HG03521 (cell line): ENCODE data around the gene EXOC4.

ENCODE experiments used
- ATAC-seq: cut with Tn5 transposase; IDR thresholded peaks from one replicate; pipeline ENCODE4 v1.9.1; 2021; ENCODE audit warnings: mild to moderate bottlenecking, moderate library complexity; ENCODE audit not compliant: unreplicated experiment

Gene EXOC4

DNA sequence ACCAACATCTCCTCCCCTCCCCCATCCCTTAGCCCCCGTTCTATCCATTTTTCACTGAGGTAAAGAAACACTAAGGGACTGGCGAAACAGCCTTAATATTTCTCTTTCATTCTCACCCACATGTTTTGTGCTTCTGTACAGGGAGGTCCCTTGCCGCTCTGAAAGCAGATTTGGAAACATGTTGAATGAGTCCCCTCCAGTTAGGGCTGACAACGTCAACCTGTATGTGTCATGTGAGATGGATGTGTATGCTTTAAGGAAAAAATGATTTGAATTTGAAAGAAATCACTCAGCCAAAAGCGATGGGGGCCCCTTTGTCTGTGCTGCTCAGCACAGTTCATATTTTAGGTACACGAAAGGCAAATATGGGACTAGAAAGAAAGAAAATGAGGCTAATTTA is 560.0 kb downstream of the EXOC4 start:
- no peak for ATAC-seq

DNA sequence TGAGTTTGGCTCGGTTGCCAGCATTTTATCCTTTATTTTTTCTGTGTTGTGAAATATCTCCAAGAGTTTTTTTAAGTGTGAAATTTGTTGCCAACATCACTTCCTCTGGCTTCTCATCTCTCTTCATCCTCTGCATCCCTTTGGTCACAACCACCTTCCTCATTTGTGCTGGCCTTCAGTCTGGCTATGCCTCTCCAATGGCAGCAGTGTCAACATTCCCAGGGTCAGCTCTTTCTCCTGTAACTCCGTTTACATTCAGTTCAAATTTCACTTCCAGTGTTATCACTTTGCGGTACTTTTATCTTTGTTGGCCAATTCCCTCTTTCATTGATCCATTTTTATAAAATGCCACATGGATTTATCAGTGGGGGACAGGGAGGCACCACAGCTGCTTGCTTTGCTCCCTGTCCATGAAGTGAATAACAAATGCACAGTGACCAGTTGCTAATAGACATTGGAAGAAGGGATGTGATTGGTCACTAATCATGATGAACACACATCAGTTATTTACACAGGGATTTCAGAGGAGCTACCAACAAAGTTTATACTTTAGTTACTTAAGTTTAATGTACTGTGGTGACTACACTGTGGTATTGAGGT is 562.8 kb downstream of the EXOC4 start:
- ATAC-seq, result no peak

DNA sequence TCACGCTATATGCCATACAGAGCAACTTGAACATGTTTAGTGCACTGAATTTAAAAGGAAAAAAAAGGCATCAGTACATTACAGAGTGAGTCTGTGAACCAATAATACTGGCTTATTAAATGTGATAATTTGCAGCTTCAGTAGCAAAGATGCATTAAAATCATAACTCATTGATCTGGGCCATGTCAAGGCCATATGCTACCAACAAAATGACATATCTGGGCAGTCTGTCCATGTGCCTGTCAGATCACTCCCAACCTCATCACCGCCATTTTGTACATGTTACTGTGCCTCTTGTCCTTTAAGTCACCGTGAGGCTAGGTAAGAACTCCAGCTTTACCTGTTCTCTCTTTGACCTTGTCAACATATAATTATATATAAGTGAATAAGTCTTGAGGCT is 566.8 kb downstream of the EXOC4 start:
- no peak for ATAC-seq

DNA sequence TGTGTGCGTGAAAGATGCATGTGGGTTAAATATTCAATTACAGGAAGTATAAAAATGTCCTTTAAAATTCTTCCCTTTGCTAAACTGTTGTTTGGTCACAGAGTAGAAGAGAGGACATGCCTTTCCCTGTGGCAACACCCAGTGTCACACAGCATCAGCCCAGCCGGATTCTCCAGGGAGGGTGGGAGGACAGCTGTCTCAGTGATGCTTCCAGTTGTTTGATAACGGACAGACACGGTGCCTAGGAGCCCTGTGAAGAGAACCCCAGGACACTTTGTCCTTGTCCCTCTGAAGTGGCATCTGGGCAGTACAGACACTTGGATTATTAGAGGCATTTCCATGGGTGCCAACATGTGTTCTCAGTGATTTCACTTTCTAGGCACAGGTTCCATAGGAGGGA is 567.7 kb downstream of the EXOC4 start:
- no peak for ATAC-seq

DNA sequence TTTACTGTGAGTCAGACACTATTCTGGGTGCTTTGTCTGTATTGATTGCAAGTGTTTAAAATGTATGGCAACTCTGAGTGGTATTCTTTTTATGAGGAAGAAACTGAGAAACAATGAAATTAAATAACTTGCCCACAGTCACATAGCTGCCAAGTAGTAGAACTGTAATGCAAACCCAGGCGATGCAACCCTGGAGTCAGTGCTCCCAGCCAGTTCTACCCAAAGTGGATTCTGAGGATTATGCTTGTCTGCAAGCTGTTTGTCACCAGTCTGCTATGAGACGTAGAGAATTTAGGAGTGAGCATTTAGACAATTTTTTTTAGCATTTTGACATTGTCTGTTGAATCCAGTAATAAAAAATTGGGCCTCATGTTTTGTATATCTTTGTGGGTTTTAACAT is 568.3 kb downstream of the EXOC4 start:
- no peak for ATAC-seq

DNA sequence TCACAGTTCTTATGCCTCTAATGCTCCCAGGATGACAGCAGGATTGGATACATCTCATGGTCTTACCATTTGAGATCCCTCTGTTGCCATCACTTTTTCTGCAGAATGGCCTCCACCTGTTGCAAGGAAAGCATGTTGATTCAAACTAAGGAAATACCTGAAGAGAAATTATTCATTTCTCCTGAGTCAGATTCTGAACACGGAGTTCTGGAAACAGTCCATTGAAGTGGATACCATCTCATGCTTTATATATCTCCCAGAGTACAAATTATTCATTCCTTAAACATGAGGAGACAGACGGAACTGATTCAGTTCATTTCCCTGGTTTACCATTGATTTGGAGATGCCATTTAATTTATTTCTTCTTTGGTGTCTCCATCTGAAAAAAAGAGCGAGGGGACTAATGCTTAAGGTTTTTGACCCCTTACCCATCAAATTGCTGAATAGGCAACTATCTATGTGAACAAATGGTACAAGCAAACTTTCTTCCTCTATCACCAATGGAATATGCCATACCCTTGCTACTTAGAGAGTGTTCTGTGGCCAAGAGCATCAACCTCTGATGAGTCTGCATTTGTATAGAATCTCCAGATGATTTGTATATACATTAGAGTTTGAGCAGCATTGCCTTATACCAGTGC is 569.2 kb downstream of the EXOC4 start:
- ATAC-seq, result no peak

DNA sequence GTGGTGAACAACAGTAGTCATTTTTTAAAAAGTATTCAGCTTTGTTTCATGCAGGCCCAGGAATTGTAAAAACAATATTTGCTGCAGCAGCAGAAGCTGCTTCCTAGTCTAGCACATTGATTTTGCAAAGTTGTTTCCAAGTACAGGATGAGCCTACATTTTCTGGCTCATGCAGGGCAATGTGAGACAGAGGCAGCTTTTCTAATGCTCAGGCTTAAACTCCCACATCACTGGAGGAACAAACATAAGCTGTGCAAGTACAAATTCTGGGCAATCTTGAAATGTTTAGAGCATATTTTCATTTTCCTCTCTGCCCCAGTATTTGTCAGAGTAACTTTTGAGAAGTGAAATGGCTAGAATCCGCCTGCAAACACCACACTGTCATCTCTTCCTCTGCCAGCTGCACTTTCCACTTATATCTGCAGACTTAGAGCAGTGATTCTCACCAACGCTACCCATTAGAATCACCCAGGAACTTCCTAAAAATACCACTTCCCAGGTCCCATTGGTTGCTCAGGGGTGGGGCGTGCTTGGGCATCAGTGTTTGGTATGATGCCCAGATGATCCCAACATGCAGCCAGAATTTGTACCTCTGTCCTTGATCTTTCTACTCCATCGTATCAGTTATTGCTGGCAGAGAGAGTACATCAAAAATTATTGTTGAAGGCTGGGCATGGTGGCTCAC is 570.1 kb downstream of the EXOC4 start:
- ATAC-seq, result no peak

DNA sequence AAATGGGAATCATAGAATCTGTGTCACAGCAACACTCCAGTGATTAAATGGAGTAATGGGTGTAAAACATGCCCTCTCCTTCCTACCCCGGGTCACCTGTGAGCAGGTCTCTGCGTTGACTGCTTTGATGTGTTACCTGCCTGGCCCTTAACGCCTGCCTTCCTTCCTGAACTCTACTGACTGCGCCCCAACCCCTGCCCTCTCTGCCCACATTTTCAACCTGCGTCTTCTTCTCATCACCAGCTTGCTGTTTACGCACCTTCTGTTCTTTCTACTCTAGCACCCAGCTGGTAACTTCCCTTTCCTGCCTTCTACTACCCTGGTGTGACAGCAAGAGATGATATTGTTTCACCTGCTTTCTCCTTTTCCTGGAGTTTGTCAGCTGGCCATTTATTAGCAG is 571.3 kb downstream of the EXOC4 start:
- ATAC-seq, result no peak

DNA sequence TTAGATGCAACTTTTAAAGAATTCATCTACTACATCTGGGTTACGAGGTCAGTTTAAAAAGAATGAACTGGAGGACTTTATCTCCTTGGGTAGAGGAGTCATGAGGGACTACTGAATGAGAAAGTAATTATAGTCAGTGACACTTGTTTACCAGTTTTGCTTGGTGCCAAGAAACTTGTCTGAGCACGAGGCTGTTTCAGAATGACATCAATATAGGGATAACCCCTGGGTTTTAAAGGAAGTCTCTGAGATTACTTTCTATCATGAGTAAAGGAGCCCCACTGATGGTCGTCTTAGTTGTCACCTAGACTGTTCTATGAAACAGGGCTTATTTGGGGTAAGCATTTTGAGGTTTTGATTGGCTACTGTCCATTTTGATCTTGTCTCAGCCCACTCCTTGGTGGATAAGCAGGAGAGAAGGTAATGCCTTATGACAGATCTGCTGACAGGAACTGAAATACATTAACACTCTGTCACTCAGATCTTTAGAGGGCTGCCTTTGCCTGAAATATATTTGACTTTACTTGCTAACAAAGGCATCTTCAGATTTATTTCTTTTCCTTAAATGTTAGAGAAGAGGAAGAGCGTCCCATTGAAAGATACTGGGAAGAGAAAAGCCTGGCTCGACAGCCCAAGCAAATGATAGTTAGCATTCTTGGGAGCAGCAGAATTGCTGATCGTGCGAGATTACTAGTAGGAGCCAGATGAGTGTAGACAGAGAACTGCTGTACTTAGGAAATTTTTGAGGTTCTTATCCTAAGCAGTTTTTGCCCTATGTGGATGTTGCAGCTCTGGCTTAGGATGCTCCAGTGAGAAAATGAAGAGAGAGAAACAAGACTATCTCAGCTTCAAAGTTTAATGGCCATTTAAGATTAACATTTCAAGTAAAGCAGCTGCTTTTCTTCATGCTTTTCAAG is 575.1 kb downstream of the EXOC4 start:
- no peak for ATAC-seq

DNA sequence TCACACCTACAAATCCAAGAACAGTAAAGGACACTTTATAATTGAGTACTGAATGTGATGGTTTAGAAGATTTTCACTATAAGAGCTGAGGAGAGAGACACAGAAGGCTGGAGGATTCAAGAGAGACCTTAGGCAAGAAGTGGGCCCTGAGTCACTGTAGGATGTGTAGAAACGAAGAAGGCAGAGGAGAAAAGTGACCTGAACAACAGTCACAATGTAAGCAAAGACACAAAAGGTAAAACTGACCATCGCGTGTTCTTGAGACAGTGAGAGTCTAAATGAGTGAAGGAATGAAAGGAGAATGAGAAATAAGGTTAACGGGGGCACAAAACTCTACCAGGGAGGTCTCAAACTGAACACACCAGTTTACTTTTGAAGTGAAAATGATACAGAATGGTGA is 576.0 kb downstream of the EXOC4 start:
- ATAC-seq, result no peak

DNA sequence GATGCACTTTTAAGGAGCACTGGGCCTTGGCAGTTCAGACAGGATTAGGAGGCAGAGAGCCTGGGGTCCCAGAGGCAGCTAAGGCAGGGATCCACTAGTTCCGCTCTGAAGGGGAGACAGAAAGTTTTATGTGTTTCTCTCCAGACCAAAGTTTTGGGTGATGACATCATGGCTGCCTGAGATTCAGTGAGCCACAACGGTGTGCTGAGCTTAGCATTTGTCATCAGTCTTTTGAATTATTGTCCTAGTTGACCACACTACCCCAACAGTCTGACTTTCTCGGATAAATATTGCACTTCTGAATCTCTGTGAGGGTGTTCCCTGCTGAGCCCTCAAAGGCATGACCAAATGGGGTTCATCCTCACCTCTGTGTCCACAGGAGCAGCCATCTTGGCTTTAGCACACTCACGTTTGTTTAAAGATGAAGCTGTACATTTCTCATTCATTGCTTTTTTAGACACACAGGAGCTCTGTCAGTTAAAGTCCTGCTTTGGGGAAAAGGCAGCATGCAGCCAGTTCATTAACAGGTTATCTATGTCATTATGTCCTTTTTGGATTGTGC is 576.5 kb downstream of the EXOC4 start:
- no peak for ATAC-seq

DNA sequence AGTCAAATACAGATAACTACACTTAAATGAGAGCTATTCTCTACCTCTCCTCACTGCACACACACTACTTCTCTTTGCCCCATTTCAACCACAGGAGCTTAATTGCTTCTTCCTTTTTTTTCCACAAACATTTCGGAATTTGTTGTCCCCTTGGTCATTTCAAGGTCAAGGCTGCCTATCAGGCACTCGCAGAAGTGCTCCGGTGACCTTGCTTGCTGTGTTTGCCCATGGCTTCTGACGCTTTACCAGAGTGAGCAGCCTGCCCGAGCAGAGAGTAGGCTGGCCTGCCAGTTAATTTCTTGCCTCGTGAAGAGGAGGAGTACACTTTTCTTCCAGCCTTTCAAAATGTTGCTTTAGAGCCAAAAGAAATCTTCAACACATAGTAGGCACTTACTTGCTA is 577.2 kb downstream of the EXOC4 start:
- ATAC-seq, result no peak

DNA sequence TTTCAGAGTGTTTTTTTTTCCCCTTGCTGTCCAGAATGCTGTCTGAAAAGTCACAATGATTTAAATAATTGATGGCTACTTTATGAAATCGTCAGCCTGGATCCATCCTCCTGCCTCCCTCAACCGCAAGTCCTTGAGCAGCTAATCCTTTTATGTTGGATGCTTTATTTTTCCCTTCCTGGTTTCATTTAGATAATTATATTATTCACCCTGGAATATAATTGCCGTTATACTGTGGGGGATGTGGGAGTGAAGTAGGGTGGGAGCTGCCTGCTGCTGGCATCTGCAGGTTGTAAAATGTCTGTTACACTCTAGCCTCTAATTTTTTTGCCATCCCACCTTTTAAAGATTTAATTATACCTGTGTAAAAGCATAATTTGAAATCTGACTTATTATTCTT is 583.8 kb downstream of the EXOC4 start:
- no peak for ATAC-seq

DNA sequence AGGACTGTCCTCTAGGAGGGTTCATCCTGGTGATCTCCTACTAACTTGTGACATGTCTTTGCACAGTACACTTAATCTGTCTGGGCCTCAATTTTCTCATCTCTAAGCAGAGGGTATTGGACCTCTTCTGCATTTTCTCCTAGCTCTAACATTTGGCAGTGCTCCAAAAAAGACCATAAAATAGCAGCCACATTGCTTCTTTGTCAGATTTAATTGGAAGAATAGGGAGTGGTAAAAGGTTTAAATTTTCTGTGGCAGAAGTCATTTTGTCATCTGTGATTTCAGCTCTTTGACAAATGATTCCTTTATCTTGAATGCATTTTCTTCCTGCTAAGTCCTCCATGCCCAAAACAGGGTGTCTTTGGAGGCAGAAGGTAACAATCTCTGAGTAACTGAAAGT is 584.3 kb downstream of the EXOC4 start:
- ATAC-seq, result no peak

DNA sequence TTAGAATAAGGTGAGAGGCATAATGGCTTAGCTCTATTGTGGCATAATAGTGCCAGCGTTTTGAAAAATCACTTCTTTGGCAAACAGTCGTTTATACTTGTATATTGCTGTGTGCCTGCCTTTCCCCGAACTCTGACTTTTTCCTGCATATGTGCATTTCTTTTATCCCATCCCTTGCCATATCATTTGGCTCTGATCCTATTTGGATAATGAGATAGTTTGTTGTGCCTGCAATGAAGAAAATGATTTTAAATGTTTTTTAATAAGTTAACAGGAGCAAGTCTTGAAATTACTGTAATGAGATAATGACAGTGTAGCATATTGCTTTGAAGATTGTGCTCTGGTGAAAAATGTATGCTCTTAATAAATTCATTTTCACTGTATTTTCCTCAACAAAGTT is 586.2 kb downstream of the EXOC4 start:
- ATAC-seq, result no peak

DNA sequence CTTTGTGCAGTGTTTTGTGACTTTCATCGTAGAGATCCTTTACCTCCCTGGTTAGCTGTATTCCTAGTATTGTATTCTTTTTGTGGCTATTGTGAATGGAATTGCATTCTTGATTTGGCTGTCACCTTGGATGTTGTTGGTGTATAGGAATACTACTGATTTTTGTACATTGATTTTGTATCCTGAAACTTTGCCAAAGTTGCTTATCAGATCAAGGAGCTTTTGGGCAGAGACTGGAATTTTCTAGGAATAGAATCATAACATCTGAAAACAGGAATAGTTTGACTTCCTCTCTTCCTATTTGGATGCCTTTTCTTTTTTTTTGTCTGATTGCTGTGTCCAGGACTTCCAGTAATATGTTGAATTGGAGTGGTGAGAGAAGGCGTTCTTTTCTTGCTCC is 590.5 kb downstream of the EXOC4 start:
- ATAC-seq, result no peak

DNA sequence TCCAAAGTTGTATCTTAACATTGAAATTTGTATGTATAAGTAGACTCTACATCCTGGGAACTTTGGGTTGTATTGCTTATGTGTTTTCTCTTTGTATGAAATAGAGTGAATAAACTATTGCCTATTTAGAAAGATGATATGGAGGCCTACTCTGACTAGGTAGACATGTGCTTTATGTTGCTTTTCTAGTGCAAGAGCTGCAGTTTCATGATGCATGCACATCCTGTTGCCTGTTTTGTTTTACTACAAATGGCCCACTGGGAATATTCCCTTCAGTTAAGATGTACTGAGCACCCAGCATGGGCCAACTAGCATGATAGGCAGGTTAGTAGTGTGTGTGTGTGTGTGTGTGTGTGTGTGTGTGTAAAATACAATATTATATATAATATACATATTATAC is 592.1 kb downstream of the EXOC4 start:
- no peak for ATAC-seq

DNA sequence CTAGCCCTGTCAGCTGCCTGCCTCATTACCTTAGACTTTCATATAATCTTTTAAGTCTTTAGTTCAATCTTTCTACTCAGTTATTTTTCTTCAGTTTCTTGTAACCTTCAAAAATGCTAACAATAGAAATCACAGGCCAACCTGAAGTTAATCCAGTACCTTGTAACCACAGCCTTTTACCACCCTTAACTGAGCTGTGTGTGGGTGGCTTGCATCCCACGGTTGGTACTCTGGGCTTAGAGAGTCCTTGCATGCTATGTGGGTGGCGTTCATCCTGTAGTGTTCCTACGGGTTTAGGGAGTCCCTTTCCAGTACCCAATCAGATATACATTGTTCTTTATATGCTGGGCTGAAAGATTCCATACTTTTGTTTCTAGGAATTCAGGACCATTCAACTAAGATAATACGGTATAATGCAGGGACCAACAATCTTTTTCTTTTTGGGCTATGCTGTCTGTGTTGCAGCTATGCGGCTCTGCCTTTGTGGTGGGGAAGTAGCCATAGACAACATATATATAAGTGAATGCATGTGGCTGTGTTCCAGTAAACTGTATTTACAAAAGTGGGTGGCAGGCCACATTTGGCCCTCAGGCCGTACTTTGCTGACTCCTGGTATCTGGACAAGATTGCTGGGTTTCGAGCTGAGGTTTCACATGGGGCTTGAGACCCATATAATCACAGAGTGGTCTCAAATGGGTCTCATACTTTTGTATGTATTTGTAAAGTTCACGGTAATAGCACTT is 593.5 kb downstream of the EXOC4 start:
- no peak for ATAC-seq

DNA sequence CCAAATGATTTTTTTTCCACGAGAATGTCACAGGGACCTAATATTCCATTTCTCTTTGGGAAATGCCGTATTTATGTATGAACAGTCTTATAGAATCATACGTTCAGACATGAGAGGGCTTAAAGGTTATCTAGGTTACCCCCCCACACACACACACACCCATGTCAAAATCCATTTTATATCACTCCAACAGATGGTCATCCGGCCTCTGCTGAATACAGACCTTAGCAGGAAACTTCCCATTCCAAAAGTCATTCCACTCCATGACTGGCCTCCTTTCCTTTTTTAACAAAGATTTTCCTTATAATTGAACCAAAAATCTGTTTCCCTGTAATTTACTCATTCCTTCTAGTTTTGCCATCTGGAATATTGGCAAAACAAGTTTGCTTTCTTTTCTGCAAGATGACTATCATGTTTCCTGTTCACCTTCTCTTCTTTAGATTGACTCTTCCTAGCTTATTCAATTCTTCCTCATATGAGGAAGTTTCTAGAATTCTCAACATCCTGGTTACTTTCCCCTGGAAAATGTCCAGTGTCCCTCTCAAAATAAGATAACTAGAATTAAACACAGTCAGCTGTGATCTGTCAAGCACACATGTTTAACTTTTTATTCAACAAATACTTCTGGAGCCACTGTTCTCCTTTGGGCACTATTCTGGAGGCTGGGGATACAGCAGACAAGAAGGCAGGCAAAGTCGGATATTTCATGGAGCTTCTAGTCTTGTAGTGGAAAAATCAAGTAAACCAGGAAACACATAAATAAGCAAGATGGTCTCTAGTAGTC is 597.8 kb downstream of the EXOC4 start:
- ATAC-seq, result no peak

DNA sequence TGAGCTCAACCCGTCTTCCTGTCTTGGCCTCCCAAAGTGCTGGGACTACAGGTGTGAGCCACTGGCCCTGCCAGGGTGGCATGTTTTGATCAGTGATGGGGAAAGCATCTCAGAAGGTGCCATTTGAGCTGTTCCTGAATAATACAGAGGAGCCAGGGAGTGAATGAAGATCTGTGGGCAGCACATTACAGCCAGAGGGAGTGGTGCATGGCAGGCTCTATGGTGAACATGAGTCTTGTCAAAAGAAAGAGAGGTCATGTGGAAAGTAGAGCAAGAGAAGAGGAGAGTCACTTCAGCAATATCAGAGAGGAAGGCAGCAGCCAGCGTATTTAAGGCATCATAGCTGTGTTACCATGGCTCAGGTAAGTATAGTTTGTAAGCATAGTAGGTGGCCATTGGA is 598.5 kb downstream of the EXOC4 start:
- ATAC-seq, result no peak
